Neuronal stem cell (in vitro differentiated cells): ENCODE results near the gene CCDC201.

ENCODE experiments used
- DNase-seq: peaks from one replicate; pipeline ENCODE4 v3.0.0-alpha.2; 2013; ENCODE audit warnings: low spot score
- H2AFZ ChIP-seq: one replicate; pipeline ENCODE4 v1.6.1; 2013; ENCODE audit warnings: mild to moderate bottlenecking, low read length, inconsistent platforms
- H2AK5ac ChIP-seq: 2 replicates; pipeline ENCODE4 v1.6.1; 2013; ENCODE audit warnings: low read depth, mild to moderate bottlenecking, inconsistent platforms, low read length, moderate library complexity, mixed read lengths
- H2BK120ac ChIP-seq: 2 replicates; pipeline ENCODE4 v1.6.1; 2013; ENCODE audit warnings: low read depth, mild to moderate bottlenecking, inconsistent platforms, low read length, moderate library complexity, mixed read lengths
- H2BK12ac ChIP-seq: one replicate; pipeline ENCODE4 v1.6.1; 2013; ENCODE audit warnings: low read length, inconsistent platforms
- H2BK15ac ChIP-seq: 2 replicates; pipeline ENCODE4 v1.6.1; 2013; ENCODE audit warnings: mild to moderate bottlenecking, low read length, inconsistent platforms, mixed read lengths
- H2BK5ac ChIP-seq: one replicate; pipeline ENCODE4 v1.6.1; 2013; ENCODE audit warnings: inconsistent platforms, mild to moderate bottlenecking, low read length, moderate library complexity
- H3K14ac ChIP-seq: one replicate; pipeline ENCODE4 v1.6.1; 2013; ENCODE audit warnings: low read length, inconsistent platforms
- H3K18ac ChIP-seq: 2 replicates; pipeline ENCODE4 v1.6.1; 2013; ENCODE audit warnings: low read length, inconsistent platforms
- H3K23ac ChIP-seq: 2 replicates; pipeline ENCODE4 v1.6.1; 2013; ENCODE audit warnings: low read depth, mild to moderate bottlenecking, mixed read lengths, low read length, inconsistent platforms; ENCODE audit not compliant: poor library complexity
- H3K27ac ChIP-seq: replicated peaks from 3 replicates; pipeline ENCODE4 v1.5.1; 2013; ENCODE audit warnings: low read length, inconsistent platforms
- H3K27me3 ChIP-seq, 3 experiments: 2 replicates each; pipeline ENCODE4 v1.6.1; 2013; ENCODE audit warnings: low read length in 3 of 3, mild to moderate bottlenecking in 2 of 3, inconsistent platforms in 1 of 3, low read depth in 1 of 3, mixed read lengths in 1 of 3, moderate library complexity in 1 of 3; ENCODE audit not compliant: control insufficient read depth in 3 of 3, insufficient read depth in 3 of 3
- H3K36me3 ChIP-seq, 2 donors: replicated peaks in 1 of 2; 2 replicates each; pipeline ENCODE4 v1.6.1; 2013; ENCODE audit warnings: low read length in 2 of 2; ENCODE audit not compliant: control insufficient read depth in 2 of 2, insufficient read depth in 2 of 2
- H3K4ac ChIP-seq: 2 replicates; pipeline ENCODE4 v1.6.1; 2013; ENCODE audit warnings: inconsistent platforms, mild to moderate bottlenecking, low read length, moderate library complexity
- H3K4me1 ChIP-seq, 2 donors: 1 replicate in 1 of 2; 2 replicates in 1 of 2; pipeline ENCODE4 v1.6.1; 2013; ENCODE audit warnings: low read length in 2 of 2, low read depth in 1 of 2; ENCODE audit not compliant: control insufficient read depth in 2 of 2, insufficient read depth in 1 of 2
- H3K4me2 ChIP-seq: one replicate; pipeline ENCODE4 v1.6.1; 2013; ENCODE audit warnings: mild to moderate bottlenecking, low read length, inconsistent platforms; ENCODE audit not compliant: insufficient read depth, poor library complexity, severe bottlenecking
- H3K4me3 ChIP-seq, 2 donors: 2 replicates each; pipeline ENCODE4 v1.5.1; 2013; ENCODE audit warnings: low read length in 2 of 2, mild to moderate bottlenecking in 2 of 2, inconsistent platforms in 1 of 2, moderate library complexity in 1 of 2
- H3K79me1 ChIP-seq: one replicate; pipeline ENCODE4 v1.6.1; 2013; ENCODE audit warnings: low read depth, mild to moderate bottlenecking, inconsistent platforms, low read length, moderate library complexity
- H3K9ac ChIP-seq: one replicate; pipeline ENCODE4 v1.6.1; 2013; ENCODE audit warnings: mild to moderate bottlenecking, low read depth, low read length, inconsistent platforms; ENCODE audit not compliant: poor library complexity
- H3K9me3 ChIP-seq, 2 donors: replicated peaks in 1 of 2; 2 replicates each; pipeline versions ENCODE3 to v1.6.1; 2013; ENCODE audit warnings: low read length in 2 of 2, mild to moderate bottlenecking in 2 of 2, inconsistent platforms in 1 of 2, low read depth in 1 of 2, mixed read lengths in 1 of 2, moderate library complexity in 1 of 2; ENCODE audit not compliant: control insufficient read depth in 2 of 2, insufficient read depth in 1 of 2
- H4K8ac ChIP-seq: one replicate; pipeline ENCODE4 v1.6.1; 2013; ENCODE audit warnings: low read depth, mild to moderate bottlenecking, inconsistent platforms, low read length, moderate library complexity
- H4K91ac ChIP-seq: one replicate; pipeline ENCODE4 v1.6.1; 2013; ENCODE audit warnings: low read length, low read depth, mild to moderate bottlenecking, inconsistent platforms; ENCODE audit not compliant: poor library complexity
- WGBS, 2 donors: extraction: QIAGEN DNeasy Blood & Tissue Kit; methylation state at CpG; one replicate each; pipeline ENCODE4 v1.1.7; 2013; ENCODE audit warnings: missing lambda C conversion rate in 2 of 2, mixed read lengths in 1 of 2; ENCODE audit not compliant: insufficient read length in 2 of 2, insufficient replicate concordance in 1 of 2; ENCODE audit errors: extremely low coverage in 2 of 2; 5-methylcytosine and 5-hydroxymethylcytosine counted together

The CCDC201 gene

DNA sequence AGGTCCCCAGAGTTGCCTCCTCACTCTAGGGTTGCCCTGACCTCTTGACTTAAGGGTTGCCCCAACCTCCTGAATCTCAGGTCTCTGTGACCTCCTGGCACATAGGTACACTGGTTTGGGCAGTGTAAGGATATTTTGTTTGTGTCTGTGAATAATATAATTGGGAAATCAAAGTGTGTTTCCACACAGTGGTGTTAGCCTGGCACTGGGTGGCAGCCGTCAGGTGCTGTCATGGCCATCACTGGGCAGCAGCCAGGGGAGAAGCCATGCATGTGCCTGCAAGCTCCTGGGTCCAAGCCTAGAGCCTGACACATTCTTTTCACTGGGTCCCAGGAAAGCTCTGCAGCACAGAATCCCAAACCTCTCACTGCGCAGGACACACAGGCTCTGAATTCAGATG, 3.6 kb upstream of the CCDC201 start:
- Histone ChIP-seq H4K91ac (no peak overlapping the region), H2AK5ac (no peak overlapping the region), H3K4me2 (no peak overlapping the region), H3K36me3 (no peaks in the 10 kb centered on the region), H2BK15ac (no peak overlapping the region), H3K14ac (no peak overlapping the region), H3K4me3 (no peak overlapping the region), H2BK5ac (no peak overlapping the region), H3K27me3 (peaks cover 0 to 4% (median 0%) of the 10 kb centered on the region in 3 experiments), H3K27ac (no peak overlapping the region), H4K8ac (no peak overlapping the region), H3K9ac (no peak overlapping the region), H2BK12ac (no peak overlapping the region), H3K79me1 (no peaks in the 10 kb centered on the region), H2AFZ (no peak overlapping the region), H3K4ac (no peak overlapping the region), H3K9me3 (peaks cover 0 to 6% of the 10 kb centered on the region in 2 donors), H2BK120ac (no peak overlapping the region), H3K4me1 (no peaks in the 10 kb centered on the region), H3K23ac (no peak overlapping the region), H3K18ac (no peak overlapping the region)
- DNase-seq, result no peak
- WGBS, 2 donors, result no CpG with 5 or more reads among the region's 2 CpGs

DNA sequence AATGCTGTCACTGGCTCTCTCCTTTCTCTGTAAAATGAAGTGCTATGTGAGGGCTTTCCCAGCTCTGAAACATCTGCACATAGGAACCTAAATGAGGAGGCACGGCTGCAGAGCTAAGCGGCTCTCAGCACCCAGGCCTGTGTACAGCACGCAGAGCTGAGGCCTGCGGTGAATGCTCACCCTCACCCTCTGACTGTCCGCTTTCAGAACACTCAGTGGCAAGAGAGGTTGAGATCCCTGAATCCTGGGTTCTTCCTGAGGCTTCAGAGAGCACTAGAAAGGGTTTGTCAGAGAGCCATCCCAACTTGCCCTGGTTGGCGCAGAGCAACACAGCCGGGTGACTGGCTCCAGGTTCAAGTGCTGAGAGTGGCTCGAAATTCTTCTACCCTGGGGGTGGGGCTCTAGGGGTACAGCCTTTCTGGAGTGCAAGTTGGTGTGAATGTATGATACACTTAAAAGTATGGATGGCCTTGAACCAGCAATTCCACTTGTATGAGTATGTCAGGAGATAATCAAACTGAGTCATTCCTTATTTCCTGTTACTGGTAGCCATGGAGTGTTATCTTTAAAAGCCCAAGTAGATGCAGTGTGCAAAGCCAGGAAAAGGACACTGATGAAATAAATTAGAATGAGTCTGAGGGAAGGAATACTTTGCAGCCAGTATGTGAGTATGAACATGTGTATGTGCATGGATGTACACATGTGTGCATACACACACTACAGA, 1.7 kb upstream of the CCDC201 start:
- no peak for DNase-seq
- no peaks in the 10 kb centered on the region for H3K79me1 ChIP-seq
- no peak overlapping the region for H3K4ac ChIP-seq
- no peak overlapping the region for H3K9ac ChIP-seq
- H3K27ac ChIP-seq, result no peak overlapping the region
- no peak overlapping the region for H4K8ac ChIP-seq
- H3K14ac ChIP-seq, result no peak overlapping the region
- H2BK5ac ChIP-seq, result no peak overlapping the region
- H3K9me3 ChIP-seq, result peaks cover 0 to 5% of the 10 kb centered on the region in 2 donors
- no peak overlapping the region for H2BK15ac ChIP-seq
- no peak overlapping the region for H4K91ac ChIP-seq
- no peak overlapping the region for H3K4me3 ChIP-seq
- H3K23ac ChIP-seq, result no peak overlapping the region
- no peak overlapping the region for H2AK5ac ChIP-seq
- no peaks in the 10 kb centered on the region for H3K27me3 ChIP-seq
- H3K18ac ChIP-seq, result no peak overlapping the region
- H2BK120ac ChIP-seq, result no peak overlapping the region
- H2BK12ac ChIP-seq, result no peak overlapping the region
- no peaks in the 10 kb centered on the region for H3K36me3 ChIP-seq
- H2AFZ ChIP-seq, result no peak overlapping the region
- no CpG with 5 or more reads among the region's 8 CpGs for WGBS, 2 donors
- no peak overlapping the region for H3K4me2 ChIP-seq
- no peaks in the 10 kb centered on the region for H3K4me1 ChIP-seq

DNA sequence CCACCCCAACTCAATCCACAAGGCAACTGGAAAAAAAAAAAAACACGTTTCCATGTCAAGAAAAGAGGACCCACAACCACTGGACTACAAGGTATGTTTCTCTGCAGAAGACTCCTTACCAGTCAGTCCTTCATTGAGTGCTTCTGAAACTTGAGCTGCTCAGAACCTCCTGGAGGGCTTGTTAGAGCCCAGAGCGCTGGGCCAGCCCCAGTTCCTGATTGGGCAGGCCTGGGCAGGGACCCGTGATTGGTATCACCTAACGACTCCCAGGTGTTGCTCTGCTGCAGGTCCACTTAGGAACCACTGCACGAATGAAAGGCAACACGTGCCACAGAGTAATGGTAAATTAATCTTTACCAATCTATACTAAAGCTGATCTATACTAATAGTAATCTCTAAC, 473 bp upstream of the CCDC201 start:
- H3K9ac ChIP-seq, result no peak overlapping the region
- H3K79me1 ChIP-seq, result no peaks in the 10 kb centered on the region
- H3K4me1 ChIP-seq, result no peaks in the 10 kb centered on the region
- no peak overlapping the region for H2BK12ac ChIP-seq
- peaks cover 0 to 2% (median 0%) of the 10 kb centered on the region in 3 experiments for H3K27me3 ChIP-seq
- DNase-seq, result no peak
- H3K9me3 ChIP-seq, result peaks cover 0 to 3% of the 10 kb centered on the region in 2 donors
- H2AFZ ChIP-seq, result no peak overlapping the region
- no peak overlapping the region for H2AK5ac ChIP-seq
- H3K4me3 ChIP-seq, result no peak overlapping the region
- no peak overlapping the region for H2BK5ac ChIP-seq
- H3K36me3 ChIP-seq, result no peaks in the 10 kb centered on the region
- H3K4me2 ChIP-seq, result no peak overlapping the region
- H2BK15ac ChIP-seq, result no peak overlapping the region
- no peak overlapping the region for H4K91ac ChIP-seq
- no peak overlapping the region for H3K4ac ChIP-seq
- H3K14ac ChIP-seq, result no peak overlapping the region
- no CpG with 5 or more reads among the region's 6 CpGs for WGBS, 2 donors
- no peak overlapping the region for H3K18ac ChIP-seq
- H2BK120ac ChIP-seq, result no peak overlapping the region
- H3K27ac ChIP-seq, result no peak overlapping the region
- H4K8ac ChIP-seq, result no peak overlapping the region
- no peak overlapping the region for H3K23ac ChIP-seq

DNA sequence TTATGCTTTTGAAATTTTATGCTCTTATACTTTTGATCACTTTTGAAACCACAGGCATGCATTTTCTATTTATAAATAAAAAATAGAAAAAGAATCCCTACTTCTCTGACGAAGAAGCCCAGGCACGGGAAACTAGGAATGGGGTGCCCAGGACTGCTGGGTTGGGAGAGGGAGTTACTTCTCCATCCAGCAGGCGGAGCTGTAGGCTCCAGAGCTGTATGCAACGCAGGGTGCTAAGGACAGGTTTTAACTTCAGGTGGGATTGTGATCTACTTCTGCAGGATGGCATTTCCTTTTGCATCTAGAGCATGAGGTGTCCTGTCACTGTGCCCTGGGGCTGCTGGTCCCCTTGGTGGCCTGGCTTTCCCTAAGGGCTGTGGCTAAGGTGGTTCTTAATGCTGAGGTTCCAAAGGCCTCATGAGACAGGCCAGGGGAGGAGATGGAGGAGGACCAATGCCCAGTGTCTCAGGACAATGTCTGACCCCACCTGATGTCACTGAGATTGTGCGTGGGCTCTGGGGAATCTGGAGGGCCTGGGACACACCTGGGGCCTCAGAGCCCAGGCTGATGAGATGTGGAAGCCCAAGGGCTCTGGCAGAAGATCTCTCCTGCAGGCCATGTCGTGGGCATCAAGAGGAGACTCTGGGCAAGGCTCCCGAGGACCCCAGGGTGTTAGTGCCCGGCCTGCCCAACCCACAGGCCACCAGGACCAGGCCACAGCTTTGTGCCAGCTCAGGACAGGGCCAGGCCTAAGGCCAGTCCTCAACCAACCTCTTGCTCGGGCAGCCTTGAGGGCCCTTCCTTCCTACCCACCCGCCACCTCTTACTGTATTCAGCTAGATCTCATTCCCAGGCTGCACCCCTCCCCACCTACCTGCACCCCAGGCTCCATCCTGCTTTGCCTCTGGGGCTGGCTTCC, 507 bp downstream of the CCDC201 start:
- WGBS, 2 donors, result no CpG with 5 or more reads among the region's 10 CpGs
- Histone ChIP-seq H3K4me2 (no peak overlapping the region), H2BK120ac (no peak overlapping the region), H3K27ac (no peak overlapping the region), H2BK5ac (no peak overlapping the region), H3K23ac (no peak overlapping the region), H4K91ac (no peak overlapping the region), H3K36me3 (no peaks in the 10 kb centered on the region), H3K9ac (no peak overlapping the region), H3K4ac (no peak overlapping the region), H2AFZ (no peak overlapping the region), H2BK15ac (no peak overlapping the region), H2BK12ac (no peak overlapping the region), H3K27me3 (peaks cover 0 to 2% (median 0%) of the 10 kb centered on the region in 3 experiments), H3K79me1 (no peaks in the 10 kb centered on the region), H2AK5ac (no peak overlapping the region), H3K4me1 (no peaks in the 10 kb centered on the region), H3K18ac (peak overlapping the region; percentile 11), H3K4me3 (peak overlapping the region in 1 of 2 donors; percentile 21), H4K8ac (no peak overlapping the region), H3K14ac (no peak overlapping the region), H3K9me3 (peaks cover 0 to under 1% of the 10 kb centered on the region in 2 donors)
- DNase-seq, result peak; percentile 26
